Measurements from ENCODE around the gene STAC3.

STAC3 gene

GRCh38 chr12:57215668-57216013 is 35.3 kb downstream of the STAC3 start:
- DNase-seq, result no peak
- Histone ChIP-seq H3K9ac (ENCODE audit: low read length) (no peak overlapping the region), H3K9me2 (replicated peaks; ENCODE audit: insufficient read depth, low read length) (no peaks in the 10 kb centered on the region), H3F3A (ENCODE audit: insufficient read depth, low read length) (peaks cover 10% of the 10 kb centered on the region), H3K27me3 (replicated peaks; ENCODE audit: insufficient read depth, low read length) (peaks cover 92% of the 10 kb centered on the region), H3K4me2 (ENCODE audit: low read depth, low read length) (peak overlapping the region; percentile 96; the same call in 1 of the 2 replicates), H4K20me1 (ENCODE audit: insufficient read depth, low read length) (0 out of 2 replicates have a peak, but pooled peaks cover 4% of the 10 kb centered on the region), H3K9me3 (replicated peaks; ENCODE audit: insufficient read depth, low read length) (no peaks in the 10 kb centered on the region), H2AFZ (ENCODE audit: low read length) (no peak overlapping the region), H3K27ac (ENCODE audit: low read length) (no peak overlapping the region), H3K4me3 (ENCODE audit: low read length) (0 out of 2 replicates have a peak overlapping the region, but pooled peaks have one; percentile 57), H3K79me2 (ENCODE audit: low read length) (no peaks in the 10 kb centered on the region), H3K4me1 (ENCODE audit: low read length) (peaks cover 17% of the 10 kb centered on the region), H3K36me3 (replicated peaks; ENCODE audit: insufficient read depth, low read length) (no peaks in the 10 kb centered on the region)
- TF ChIP-seq EZH2phosphoT487 (IDR thresholded peaks at IDR 0.05; ENCODE audit: low read length) (no peak), CTCF (IDR thresholded peaks at IDR 0.05; ENCODE audit: low read length) (no peak), EZH2 (optimal IDR thresholded peaks at IDR 0.05; ENCODE audit: low read depth, low read length) (no peak)

- no peak overlapping the region for H2AFZ ChIP-seq (ENCODE audit: low read length)
- H3K9me2 ChIP-seq (replicated peaks; ENCODE audit: insufficient read depth, low read length), result no peaks in the 10 kb centered on the region
- H3K4me3 ChIP-seq (ENCODE audit: low read length), result no peak overlapping the region
- peaks cover 17% of the 10 kb centered on the region for H3K4me1 ChIP-seq (ENCODE audit: low read length)
- no peak for DNase-seq
- H3K4me2 ChIP-seq (ENCODE audit: low read depth, low read length), result no peak overlapping the region
- H3K36me3 ChIP-seq (replicated peaks; ENCODE audit: insufficient read depth, low read length), result no peaks in the 10 kb centered on the region
- no peaks in the 10 kb centered on the region for H3K79me2 ChIP-seq (ENCODE audit: low read length)
- peaks cover 10% of the 10 kb centered on the region for H3F3A ChIP-seq (ENCODE audit: insufficient read depth, low read length)
- TF ChIP-seq EZH2phosphoT487 (IDR thresholded peaks at IDR 0.05; ENCODE audit: low read length), result no peak
- no peak for TF ChIP-seq CTCF (IDR thresholded peaks at IDR 0.05; ENCODE audit: low read length)
- no peak for TF ChIP-seq EZH2 (optimal IDR thresholded peaks at IDR 0.05; ENCODE audit: low read depth, low read length)
- H3K9me3 ChIP-seq (replicated peaks; ENCODE audit: insufficient read depth, low read length), result no peaks in the 10 kb centered on the region
- H4K20me1 ChIP-seq (ENCODE audit: insufficient read depth, low read length), result 0 out of 2 replicates have a peak, but pooled peaks cover 4% of the 10 kb centered on the region
- H3K27ac ChIP-seq (ENCODE audit: low read length), result no peak overlapping the region
- H3K9ac ChIP-seq (ENCODE audit: low read length), result no peak overlapping the region
- H3K27me3 ChIP-seq (replicated peaks; ENCODE audit: insufficient read depth, low read length), result peaks cover 92% of the 10 kb centered on the region
Measured at GRCh38 chr12:57215065-57215464, 35.9 kb downstream of the STAC3 start.

GRCh38 chr12:57214398-57214781 is 36.6 kb downstream of the STAC3 start:
- H3K4me1 ChIP-seq (ENCODE audit: low read length), result peaks cover 17% of the 10 kb centered on the region
- no peak overlapping the region for H2AFZ ChIP-seq (ENCODE audit: low read length)
- H3K79me2 ChIP-seq (ENCODE audit: low read length), result no peaks in the 10 kb centered on the region
- peak; percentile 75 for TF ChIP-seq CTCF (IDR thresholded peaks at IDR 0.05; ENCODE audit: low read length)
- TF ChIP-seq EZH2phosphoT487 (IDR thresholded peaks at IDR 0.05; ENCODE audit: low read length), result no peak
- no peak for TF ChIP-seq EZH2 (optimal IDR thresholded peaks at IDR 0.05; ENCODE audit: low read depth, low read length)
- peak; percentile 48 for DNase-seq
- H3K4me2 ChIP-seq (ENCODE audit: low read depth, low read length), result no peak overlapping the region
- no peaks in the 10 kb centered on the region for H3K9me3 ChIP-seq (replicated peaks; ENCODE audit: insufficient read depth, low read length)
- H4K20me1 ChIP-seq (ENCODE audit: insufficient read depth, low read length), result 0 out of 2 replicates have a peak, but pooled peaks cover 4% of the 10 kb centered on the region
- no peak overlapping the region for H3K9ac ChIP-seq (ENCODE audit: low read length)
- peaks cover 10% of the 10 kb centered on the region for H3F3A ChIP-seq (ENCODE audit: insufficient read depth, low read length)
- H3K27me3 ChIP-seq (replicated peaks; ENCODE audit: insufficient read depth, low read length), result peaks cover 92% of the 10 kb centered on the region
- no peaks in the 10 kb centered on the region for H3K36me3 ChIP-seq (replicated peaks; ENCODE audit: insufficient read depth, low read length)
- no peak overlapping the region for H3K4me3 ChIP-seq (ENCODE audit: low read length)
- H3K27ac ChIP-seq (ENCODE audit: low read length), result no peak overlapping the region
- no peaks in the 10 kb centered on the region for H3K9me2 ChIP-seq (replicated peaks; ENCODE audit: insufficient read depth, low read length)

All from MM.1S (cell line).